ENCODE measurements around the gene NPC1.
A peak's percentile ranks its signal among the peaks of the same experiment; 100 is the strongest.
"Not testable (repeated sequence)": the region's sequence is repeated elsewhere in the genome, so short reads cannot be mapped to it uniquely, and the experiment has no call there.

NPC1 gene

GRCh38 chr18:23586249-23587196 lies at the start of gene NPC1:
NPC1 (minus strand) TSS chr18:23586506; CDS start chr18:23586343, 163 bp downstream.
- peak; percentile 48 for DNase-seq

GRCh38 chr18:23636071-23636399 lies 49.7 kb upstream of the NPC1 start:
- DNase-seq, result no peak

DNA sequence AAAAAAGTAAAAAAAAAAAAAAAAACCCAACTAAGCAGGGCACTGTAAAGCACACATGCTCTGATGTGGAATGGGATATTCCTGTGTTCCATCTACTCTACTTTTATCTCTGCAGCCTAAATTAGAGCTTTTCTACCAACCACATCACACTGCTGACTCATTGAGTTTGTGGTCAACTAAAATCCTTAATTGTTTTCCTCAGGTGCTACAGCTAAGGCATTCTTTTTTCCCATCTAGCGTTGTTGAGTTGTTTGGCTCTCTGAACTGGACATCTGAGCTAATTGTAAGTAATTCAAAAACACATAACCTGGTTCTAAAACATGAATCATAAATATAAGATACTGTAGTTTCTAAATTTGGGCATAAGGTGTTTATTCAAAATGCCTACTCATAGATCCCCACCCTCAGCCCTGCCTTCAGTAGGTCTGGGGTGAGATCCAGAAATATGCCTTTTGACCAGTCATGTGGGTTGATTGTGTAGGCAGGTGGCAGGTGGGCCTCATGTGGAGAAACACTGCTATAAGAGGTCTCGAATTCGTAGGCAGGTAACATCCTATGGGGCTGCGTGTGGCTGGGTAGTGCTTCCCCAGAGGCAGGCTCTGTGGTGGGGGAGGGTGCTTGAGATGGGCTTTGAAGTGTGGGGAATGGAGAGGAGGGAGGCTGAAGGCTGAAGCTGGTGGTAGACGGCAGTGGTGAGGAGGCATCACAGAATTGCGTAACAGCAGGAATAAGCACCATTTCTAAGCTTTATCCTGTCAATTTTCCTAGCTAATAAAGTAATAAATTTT lies 49.2 kb upstream of the NPC1 start:
- DNase-seq, result no peak

DNA sequence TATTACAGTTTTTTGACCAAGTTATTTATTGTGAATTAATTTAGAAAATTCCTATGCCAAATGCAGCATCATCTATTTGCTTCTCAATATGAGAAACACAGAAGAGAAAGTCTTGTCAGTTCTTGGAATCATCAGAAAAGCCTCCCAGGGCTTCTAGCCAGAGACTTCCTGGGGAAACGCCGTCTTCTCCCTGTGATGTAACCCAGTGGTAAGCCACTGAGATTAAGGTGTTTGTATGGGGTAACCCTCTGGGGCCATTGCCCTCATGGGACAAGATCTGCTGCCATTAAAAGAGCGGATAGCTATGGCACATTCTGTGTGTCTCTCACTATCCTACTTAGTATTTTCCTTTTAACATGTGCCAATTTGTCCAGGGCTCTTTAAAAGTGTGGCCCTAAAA lies 48.4 kb upstream of the NPC1 start:
- no peak for DNase-seq

DNA sequence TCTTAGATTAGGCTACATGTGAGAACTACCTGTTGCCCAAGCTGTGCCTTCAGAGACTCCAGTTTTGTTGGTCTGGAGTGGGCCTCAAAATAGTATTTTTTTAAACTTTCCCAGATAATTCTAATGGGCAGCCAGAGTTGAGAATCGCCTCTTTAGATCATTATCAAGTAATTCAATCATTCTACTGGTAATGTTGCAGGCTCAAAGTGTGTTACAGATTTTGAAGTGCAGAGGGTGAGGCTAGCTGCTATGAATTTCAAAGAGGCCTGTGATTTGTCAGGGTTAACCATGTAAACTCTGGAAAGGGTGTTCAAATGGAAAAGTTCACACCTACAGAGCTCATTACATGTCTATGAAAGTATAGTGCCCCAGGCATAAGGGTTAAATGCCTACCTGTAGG lies 46.3 kb upstream of the NPC1 start:
- no peak for DNase-seq

- DNase-seq, result no peak
Observed at GRCh38 chr18:23631746-23632145, 45.4 kb upstream of the NPC1 start.

DNA sequence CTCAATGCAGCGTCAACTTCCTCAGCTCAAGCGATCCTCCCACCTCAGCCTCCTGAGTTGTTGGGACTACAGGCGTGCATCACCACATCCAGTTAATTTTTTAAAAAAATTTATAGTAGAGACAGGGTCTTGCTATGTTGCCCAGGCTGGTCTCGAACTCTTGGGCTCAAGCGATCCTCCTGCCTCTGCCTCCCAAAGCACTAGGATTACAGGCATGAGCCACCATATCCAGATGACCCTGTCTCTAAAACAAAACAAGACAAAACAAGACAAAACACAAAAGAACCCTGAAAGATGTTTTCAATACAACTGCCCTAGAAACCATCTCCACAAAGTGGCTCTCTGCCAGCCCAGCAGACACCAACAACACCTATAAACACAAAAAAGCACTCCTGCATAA lies 45.0 kb upstream of the NPC1 start:
- no peak for DNase-seq

GRCh38 chr18:23629444-23629946 lies 43.2 kb upstream of the NPC1 start:
- peak; percentile 66 for DNase-seq

DNA sequence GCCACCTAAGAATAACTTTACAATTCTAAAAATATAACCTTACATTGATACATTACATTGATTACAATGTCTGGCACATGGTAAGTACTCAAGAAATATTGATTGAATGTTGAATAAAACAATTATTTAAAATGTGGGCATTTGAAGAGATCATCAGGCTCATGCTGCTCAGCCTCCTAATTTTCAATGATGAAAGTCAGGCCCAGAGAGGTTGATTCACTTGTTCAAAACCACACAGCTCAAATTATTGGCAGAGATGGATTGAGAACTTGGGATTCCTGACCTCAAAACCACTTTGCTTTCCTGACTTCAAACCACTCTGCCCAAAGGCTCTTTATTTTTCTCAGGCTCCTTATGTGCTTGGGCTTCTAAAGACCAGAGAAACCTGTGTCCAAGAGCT lies 41.7 kb upstream of the NPC1 start:
- no peak for DNase-seq

DNA sequence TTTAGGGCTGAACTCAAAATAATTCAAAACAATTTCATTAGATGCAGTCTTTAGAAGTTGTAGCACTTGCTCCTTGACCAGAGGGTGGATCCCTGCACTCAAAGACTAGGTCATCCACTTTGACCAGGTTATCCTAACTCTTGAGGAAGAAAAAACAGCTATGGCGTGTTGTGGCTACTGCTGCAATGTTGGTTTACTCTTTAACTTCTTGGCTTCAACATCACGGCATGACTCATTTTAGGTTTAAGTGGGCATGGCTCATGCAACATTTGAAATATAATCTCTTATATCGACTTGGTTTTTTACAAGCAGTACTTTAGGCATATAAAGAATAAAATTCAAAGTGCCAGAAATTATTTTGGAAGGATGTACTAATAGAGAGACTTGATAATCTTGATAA lies 41.0 kb upstream of the NPC1 start:
- DNase-seq, result peak; percentile 31

DNA sequence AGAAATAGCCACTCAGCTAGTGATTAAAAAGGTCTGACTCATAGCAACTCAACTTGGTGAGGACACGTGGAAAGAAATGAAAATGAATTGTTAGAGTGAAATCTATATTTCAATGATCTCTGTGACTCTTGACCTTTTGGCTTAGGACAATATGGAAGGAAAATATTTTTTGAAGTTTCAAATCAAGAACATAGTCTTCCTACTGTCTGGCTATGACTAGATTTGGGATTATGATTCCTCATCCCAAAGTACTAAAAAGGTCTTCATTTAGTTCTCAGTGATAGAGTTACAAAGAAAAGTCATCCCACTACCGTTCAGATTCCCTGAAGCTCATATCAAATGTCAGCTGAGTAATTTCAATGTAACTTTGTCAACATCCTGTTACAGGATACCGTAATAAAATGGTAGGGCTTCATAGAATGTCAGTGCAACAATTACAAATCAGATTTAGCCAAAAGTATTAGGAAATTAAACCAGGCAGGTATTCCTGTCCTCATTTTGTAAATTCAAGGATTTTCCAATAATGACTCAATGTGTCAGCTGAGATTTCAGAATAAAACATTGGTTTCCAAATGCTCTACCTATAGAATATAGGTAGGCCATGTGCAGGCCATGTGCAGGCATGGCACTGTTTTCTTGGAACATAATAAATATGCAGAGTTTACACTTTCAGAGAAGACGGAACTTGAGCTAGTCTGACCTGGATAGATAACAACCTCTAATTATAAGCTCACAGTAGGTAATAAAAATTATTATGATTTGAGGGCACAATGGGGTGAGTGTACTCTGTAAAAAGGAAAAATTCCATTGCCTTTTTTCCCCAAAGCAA lies 40.4 kb upstream of the NPC1 start:
- no peak for DNase-seq

- no peak for DNase-seq
Observed at GRCh38 chr18:23623040-23623439, 36.7 kb upstream of the NPC1 start.

DNA sequence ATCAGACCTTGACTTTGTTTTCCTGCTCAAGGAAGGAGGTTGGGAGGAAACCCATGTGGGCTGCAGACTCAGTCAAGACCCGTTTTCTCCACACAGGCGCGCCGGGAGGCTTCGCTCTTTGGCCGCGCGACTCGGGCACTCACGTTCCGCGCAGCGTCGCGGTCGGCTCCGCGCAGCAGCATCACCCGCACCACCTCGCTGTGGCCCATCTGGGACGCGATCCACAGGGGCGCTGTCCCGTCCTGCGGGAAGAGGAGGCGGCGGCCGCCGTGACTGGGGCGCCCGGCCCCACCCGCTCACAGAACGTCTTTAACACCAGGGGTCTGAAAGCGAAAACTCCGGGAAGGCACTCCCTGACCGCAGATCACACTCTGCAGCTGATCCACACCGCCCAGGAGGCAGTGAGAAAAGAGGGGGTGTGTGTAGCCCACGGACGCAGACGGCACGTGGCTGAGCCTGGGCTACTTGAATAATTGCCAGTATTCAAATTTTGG lies 33.1 kb upstream of the NPC1 start:
- DNase-seq, result no peak

- no peak for DNase-seq
Observed at GRCh38 chr18:23618862-23619387, 32.6 kb upstream of the NPC1 start.

DNA sequence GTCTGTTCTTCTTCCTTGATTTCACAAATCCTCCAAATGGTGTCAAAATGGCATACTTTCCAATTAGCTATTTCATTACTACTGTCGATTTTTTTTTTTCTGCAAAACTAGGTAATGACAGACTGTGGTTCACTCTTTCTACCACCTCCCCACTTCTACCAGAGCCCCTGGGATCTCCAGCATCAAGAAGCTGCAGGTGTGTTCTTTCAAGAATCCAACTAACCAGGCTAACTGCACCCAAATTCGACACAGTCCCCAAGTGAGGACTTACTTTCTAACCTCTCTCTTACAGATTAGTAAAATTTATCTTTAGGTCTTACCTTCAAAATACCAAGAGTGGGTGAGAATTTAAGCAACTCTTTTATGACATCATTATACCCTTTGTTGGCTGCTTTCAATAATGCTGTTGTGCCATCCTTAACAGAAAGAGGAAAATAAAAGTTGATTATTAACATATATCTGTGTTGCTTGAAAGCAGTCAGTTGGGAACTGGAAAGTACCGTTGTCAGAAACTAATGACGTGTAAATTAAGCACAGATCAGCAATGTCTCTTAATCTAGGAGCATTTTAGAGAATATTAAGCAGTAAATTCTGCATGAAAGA lies 31.2 kb upstream of the NPC1 start:
- no peak for DNase-seq

DNA sequence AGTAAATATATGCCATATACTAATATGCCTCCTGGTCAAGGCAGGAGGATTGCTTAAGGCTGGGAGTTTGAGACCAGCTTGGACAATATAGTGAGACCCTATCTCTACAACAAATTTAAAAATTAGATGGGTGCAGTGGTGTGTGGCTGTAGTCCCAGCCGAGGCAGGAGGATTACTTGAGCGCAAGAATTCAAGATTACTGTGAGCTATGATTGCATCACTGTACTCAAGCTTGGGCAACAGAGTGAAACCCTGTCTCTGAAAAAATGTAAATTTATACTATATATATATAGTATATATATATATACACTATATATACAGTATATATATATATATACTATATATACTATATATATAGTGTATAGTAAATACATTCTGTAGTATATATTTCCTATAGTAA lies 30.0 kb upstream of the NPC1 start:
- DNase-seq, result no peak

- DNase-seq, result no peak
Observed at GRCh38 chr18:23614891-23615290, 28.6 kb upstream of the NPC1 start.

DNA sequence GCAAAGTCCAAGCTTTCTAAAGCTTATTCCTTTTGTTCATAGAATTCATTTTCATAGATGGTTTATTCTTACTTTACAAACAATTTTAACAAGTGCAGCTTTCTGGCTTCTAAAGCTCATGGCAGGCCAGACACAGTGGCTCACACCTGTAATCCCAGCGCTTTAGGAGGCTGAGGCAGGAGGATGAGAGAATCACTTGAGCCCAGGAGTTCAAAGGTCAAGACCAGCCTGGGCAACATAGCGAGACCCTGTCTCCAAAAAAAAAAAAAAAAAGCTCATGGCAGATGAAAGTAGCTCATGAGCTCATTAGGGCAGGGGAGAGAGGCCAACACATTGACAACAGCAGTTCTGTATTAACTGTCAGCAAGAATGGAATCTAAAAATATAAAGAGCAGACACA lies 28.1 kb upstream of the NPC1 start:
- no peak for DNase-seq

DNA sequence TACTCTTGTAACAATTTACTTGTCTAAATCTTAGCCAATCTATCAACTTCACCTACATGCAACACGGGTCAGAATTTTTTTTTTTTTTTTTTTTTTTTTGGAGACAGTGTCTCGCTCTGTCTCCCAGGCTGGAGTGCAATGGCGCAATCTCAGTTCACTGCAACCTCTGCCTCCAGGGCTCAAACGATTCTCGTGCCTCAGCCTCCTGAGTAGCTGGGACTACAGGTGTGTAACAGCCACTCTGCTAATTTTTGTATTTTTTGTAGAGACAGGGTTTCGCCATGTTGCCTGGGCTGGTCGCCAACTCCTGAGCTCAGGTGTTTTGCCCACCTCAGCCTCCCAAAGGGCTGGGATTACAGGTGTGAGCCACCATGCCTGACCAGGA lies 26.8 kb upstream of the NPC1 start:
- not testable (repeated sequence) for DNase-seq

DNA sequence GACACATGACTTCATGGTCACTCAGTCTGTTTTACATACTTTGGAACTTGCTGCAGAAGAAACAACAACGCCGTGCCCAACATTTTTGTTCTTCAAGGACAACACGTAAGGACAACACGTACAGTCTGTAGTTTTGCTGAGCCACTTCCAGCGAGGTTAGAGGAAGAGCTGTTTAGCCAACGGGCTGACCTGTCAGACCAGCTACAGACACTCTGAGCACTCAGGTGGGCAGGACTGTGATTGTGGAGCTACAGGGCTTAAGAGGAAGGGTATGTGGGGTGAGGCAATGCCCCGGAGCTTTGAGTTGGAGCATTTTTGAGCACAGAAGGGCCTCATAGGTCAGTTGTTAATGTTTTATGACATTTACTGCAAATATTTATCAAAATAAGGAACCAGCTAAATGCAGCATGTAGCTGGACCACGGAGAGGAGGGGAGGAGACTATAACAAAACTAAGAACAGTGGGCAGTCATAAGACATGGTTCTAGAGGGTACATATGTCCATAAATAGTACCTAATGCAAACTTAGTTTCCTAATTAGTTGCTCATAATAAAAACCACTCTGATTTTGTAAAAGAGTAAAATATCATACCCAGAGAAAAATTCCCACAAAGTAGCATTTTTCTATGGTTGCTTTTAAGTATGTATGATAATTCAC lies 26.3 kb upstream of the NPC1 start:
- no peak for DNase-seq

GRCh38 chr18:23609390-23610023 lies 23.2 kb upstream of the NPC1 start:
- no peak for DNase-seq
